Neuronal stem cell (in vitro differentiated cells): Measurements from ENCODE around the gene BCL2L1.

Experiments used
- DNase-seq: peaks from one replicate; pipeline ENCODE4 v3.0.0-alpha.2; 2013; ENCODE audit warnings: low spot score
- H2AFZ ChIP-seq: one replicate; pipeline ENCODE4 v1.6.1; 2013; ENCODE audit warnings: mild to moderate bottlenecking, low read length, inconsistent platforms
- H2AK5ac ChIP-seq: 2 replicates; pipeline ENCODE4 v1.6.1; 2013; ENCODE audit warnings: low read depth, mild to moderate bottlenecking, inconsistent platforms, low read length, moderate library complexity, mixed read lengths
- H2BK120ac ChIP-seq: 2 replicates; pipeline ENCODE4 v1.6.1; 2013; ENCODE audit warnings: low read depth, mild to moderate bottlenecking, inconsistent platforms, low read length, moderate library complexity, mixed read lengths
- H2BK12ac ChIP-seq: one replicate; pipeline ENCODE4 v1.6.1; 2013; ENCODE audit warnings: low read length, inconsistent platforms
- H2BK15ac ChIP-seq: 2 replicates; pipeline ENCODE4 v1.6.1; 2013; ENCODE audit warnings: mild to moderate bottlenecking, low read length, inconsistent platforms, mixed read lengths
- H2BK5ac ChIP-seq: one replicate; pipeline ENCODE4 v1.6.1; 2013; ENCODE audit warnings: inconsistent platforms, mild to moderate bottlenecking, low read length, moderate library complexity
- H3K14ac ChIP-seq: one replicate; pipeline ENCODE4 v1.6.1; 2013; ENCODE audit warnings: low read length, inconsistent platforms
- H3K18ac ChIP-seq: 2 replicates; pipeline ENCODE4 v1.6.1; 2013; ENCODE audit warnings: low read length, inconsistent platforms
- H3K23ac ChIP-seq: 2 replicates; pipeline ENCODE4 v1.6.1; 2013; ENCODE audit warnings: low read depth, mild to moderate bottlenecking, mixed read lengths, low read length, inconsistent platforms; ENCODE audit not compliant: poor library complexity
- H3K27ac ChIP-seq: replicated peaks from 3 replicates; pipeline ENCODE4 v1.5.1; 2013; ENCODE audit warnings: low read length, inconsistent platforms
- H3K27me3 ChIP-seq, 3 experiments: 2 replicates each; pipeline ENCODE4 v1.6.1; 2013; ENCODE audit warnings: low read length in 3 of 3, mild to moderate bottlenecking in 2 of 3, inconsistent platforms in 1 of 3, low read depth in 1 of 3, mixed read lengths in 1 of 3, moderate library complexity in 1 of 3; ENCODE audit not compliant: control insufficient read depth in 3 of 3, insufficient read depth in 3 of 3
- H3K36me3 ChIP-seq, 2 donors: replicated peaks in 1 of 2; 2 replicates each; pipeline ENCODE4 v1.6.1; 2013; ENCODE audit warnings: low read length in 2 of 2; ENCODE audit not compliant: control insufficient read depth in 2 of 2, insufficient read depth in 2 of 2
- H3K4ac ChIP-seq: 2 replicates; pipeline ENCODE4 v1.6.1; 2013; ENCODE audit warnings: inconsistent platforms, mild to moderate bottlenecking, low read length, moderate library complexity
- H3K4me1 ChIP-seq, 2 donors: 1 replicate in 1 of 2; 2 replicates in 1 of 2; pipeline ENCODE4 v1.6.1; 2013; ENCODE audit warnings: low read length in 2 of 2, low read depth in 1 of 2; ENCODE audit not compliant: control insufficient read depth in 2 of 2, insufficient read depth in 1 of 2
- H3K4me2 ChIP-seq: one replicate; pipeline ENCODE4 v1.6.1; 2013; ENCODE audit warnings: mild to moderate bottlenecking, low read length, inconsistent platforms; ENCODE audit not compliant: insufficient read depth, poor library complexity, severe bottlenecking
- H3K4me3 ChIP-seq, 2 donors: 2 replicates each; pipeline ENCODE4 v1.5.1; 2013; ENCODE audit warnings: low read length in 2 of 2, mild to moderate bottlenecking in 2 of 2, inconsistent platforms in 1 of 2, moderate library complexity in 1 of 2
- H3K79me1 ChIP-seq: one replicate; pipeline ENCODE4 v1.6.1; 2013; ENCODE audit warnings: low read depth, mild to moderate bottlenecking, inconsistent platforms, low read length, moderate library complexity
- H3K9ac ChIP-seq: one replicate; pipeline ENCODE4 v1.6.1; 2013; ENCODE audit warnings: mild to moderate bottlenecking, low read depth, low read length, inconsistent platforms; ENCODE audit not compliant: poor library complexity
- H3K9me3 ChIP-seq, 2 donors: replicated peaks in 1 of 2; 2 replicates each; pipeline versions ENCODE3 to v1.6.1; 2013; ENCODE audit warnings: low read length in 2 of 2, mild to moderate bottlenecking in 2 of 2, inconsistent platforms in 1 of 2, low read depth in 1 of 2, mixed read lengths in 1 of 2, moderate library complexity in 1 of 2; ENCODE audit not compliant: control insufficient read depth in 2 of 2, insufficient read depth in 1 of 2
- H4K8ac ChIP-seq: one replicate; pipeline ENCODE4 v1.6.1; 2013; ENCODE audit warnings: low read depth, mild to moderate bottlenecking, inconsistent platforms, low read length, moderate library complexity
- H4K91ac ChIP-seq: one replicate; pipeline ENCODE4 v1.6.1; 2013; ENCODE audit warnings: low read length, low read depth, mild to moderate bottlenecking, inconsistent platforms; ENCODE audit not compliant: poor library complexity
- WGBS, 2 donors: extraction: QIAGEN DNeasy Blood & Tissue Kit; methylation state at CpG; one replicate each; pipeline ENCODE4 v1.1.7; 2013; ENCODE audit warnings: missing lambda C conversion rate in 2 of 2, mixed read lengths in 1 of 2; ENCODE audit not compliant: insufficient read length in 2 of 2, insufficient replicate concordance in 1 of 2; ENCODE audit errors: extremely low coverage in 2 of 2; 5-methylcytosine and 5-hydroxymethylcytosine counted together

The BCL2L1 gene

GRCh38 chr20:31698243-31698802, 24.3 kb downstream of the BCL2L1 start:
- H2BK5ac ChIP-seq = no peak overlapping the region
- H2BK120ac ChIP-seq = no peak overlapping the region
- WGBS, 2 donors = no CpG with 5 or more reads among the region's 8 CpGs
- no peak overlapping the region for H4K91ac ChIP-seq
- H3K27ac ChIP-seq = no peak overlapping the region
- no peaks in the 10 kb centered on the region for H3K27me3 ChIP-seq
- no peak overlapping the region for H3K18ac ChIP-seq
- no peak overlapping the region for H3K4me2 ChIP-seq
- H4K8ac ChIP-seq = no peak overlapping the region
- H2BK12ac ChIP-seq = no peak overlapping the region
- H3K4me1 ChIP-seq = peaks cover 0 to 8% of the 10 kb centered on the region in 2 donors
- H2AK5ac ChIP-seq = no peak overlapping the region
- peaks cover 1% of the 10 kb centered on the region for H3K79me1 ChIP-seq
- H3K14ac ChIP-seq = no peak overlapping the region
- peaks cover 0 to 73% of the 10 kb centered on the region in 2 donors for H3K36me3 ChIP-seq
- no peak overlapping the region for H3K4me3 ChIP-seq
- H3K9me3 ChIP-seq = no peaks in the 10 kb centered on the region
- H2BK15ac ChIP-seq = no peak overlapping the region
- no peak for DNase-seq
- no peak overlapping the region for H3K9ac ChIP-seq
- H3K23ac ChIP-seq = no peak overlapping the region
- no peak overlapping the region for H3K4ac ChIP-seq
- H2AFZ ChIP-seq = no peak overlapping the region

- H3K27ac ChIP-seq = no peak overlapping the region
- H3K18ac ChIP-seq = no peak overlapping the region
- no CpG with 5 or more reads among the region's 12 CpGs for WGBS, 2 donors
- H3K9me3 ChIP-seq = no peaks in the 10 kb centered on the region
- H3K4me1 ChIP-seq = peaks cover 0 to 11% of the 10 kb centered on the region in 2 donors
- DNase-seq = no peak
- peaks cover 2 to 76% of the 10 kb centered on the region in 2 donors for H3K36me3 ChIP-seq
- H2BK120ac ChIP-seq = no peak overlapping the region
- H3K9ac ChIP-seq = no peak overlapping the region
- no peak overlapping the region for H2BK15ac ChIP-seq
- no peak overlapping the region for H4K8ac ChIP-seq
- H3K4me2 ChIP-seq = no peak overlapping the region
- H3K4me3 ChIP-seq = no peak overlapping the region
- H3K79me1 ChIP-seq = peaks cover 2% of the 10 kb centered on the region
- no peak overlapping the region for H2BK5ac ChIP-seq
- no peak overlapping the region for H3K4ac ChIP-seq
- no peak overlapping the region for H3K14ac ChIP-seq
- no peaks in the 10 kb centered on the region for H3K27me3 ChIP-seq
- no peak overlapping the region for H2BK12ac ChIP-seq
- no peak overlapping the region for H2AK5ac ChIP-seq
- H2AFZ ChIP-seq = no peak overlapping the region
- no peak overlapping the region for H3K23ac ChIP-seq
- no peak overlapping the region for H4K91ac ChIP-seq
Observed at GRCh38 chr20:31695849-31696804, 26.5 kb downstream of the BCL2L1 start.

DNA sequence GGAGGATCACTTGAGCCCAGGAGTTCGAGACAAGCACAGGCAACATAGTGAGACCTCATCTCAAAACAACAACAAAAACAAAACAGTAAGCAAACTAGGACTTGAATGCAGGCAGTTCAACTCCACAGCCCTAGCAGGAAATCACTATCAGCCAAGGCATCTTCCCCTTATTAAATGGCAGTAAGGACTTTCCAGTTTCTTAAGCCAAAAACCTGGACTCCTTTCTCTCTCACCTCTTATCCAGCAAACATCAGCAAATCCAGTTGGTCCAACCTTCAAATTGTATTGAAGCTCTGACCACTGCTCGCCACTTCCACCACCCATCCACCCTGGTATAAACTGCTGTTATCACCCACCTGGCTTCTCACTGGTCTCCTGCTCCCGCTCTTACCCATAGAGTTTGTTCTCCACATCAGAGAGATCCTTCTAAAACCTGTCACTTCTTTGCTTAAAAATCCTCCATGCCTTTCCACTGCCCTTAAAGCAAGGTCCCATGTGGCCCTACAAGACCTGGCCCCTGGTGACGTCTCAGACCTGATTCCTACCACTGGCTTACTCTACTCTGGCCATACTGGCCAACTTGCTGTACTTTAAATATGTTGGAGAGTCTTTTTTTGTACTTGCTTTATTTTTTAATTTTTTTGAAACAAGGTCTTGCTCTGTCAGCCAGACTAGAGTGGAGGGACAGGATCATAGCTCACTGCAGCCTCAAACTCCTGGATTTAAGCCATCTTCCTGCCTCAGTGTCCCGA, 27.6 kb downstream of the BCL2L1 start:
- H3K79me1 ChIP-seq = peaks cover 2% of the 10 kb centered on the region
- H3K4me1 ChIP-seq = peaks cover 0 to 11% of the 10 kb centered on the region in 2 donors
- H3K4ac ChIP-seq = no peak overlapping the region
- no peak overlapping the region for H2AFZ ChIP-seq
- H2BK15ac ChIP-seq = no peak overlapping the region
- H3K27me3 ChIP-seq = no peaks in the 10 kb centered on the region
- H3K14ac ChIP-seq = no peak overlapping the region
- no CpG with 5 or more reads among the region's 5 CpGs for WGBS, 2 donors
- no peak overlapping the region for H4K91ac ChIP-seq
- no peak overlapping the region for H3K27ac ChIP-seq
- no peak overlapping the region for H3K23ac ChIP-seq
- no peak overlapping the region for H3K4me3 ChIP-seq
- no peak overlapping the region for H2BK12ac ChIP-seq
- no peak overlapping the region for H3K4me2 ChIP-seq
- no peak overlapping the region for H3K18ac ChIP-seq
- no peaks in the 10 kb centered on the region for H3K9me3 ChIP-seq
- no peak overlapping the region for H4K8ac ChIP-seq
- peaks cover 2 to 77% of the 10 kb centered on the region in 2 donors for H3K36me3 ChIP-seq
- no peak for DNase-seq
- H2BK120ac ChIP-seq = no peak overlapping the region
- H2BK5ac ChIP-seq = no peak overlapping the region
- no peak overlapping the region for H3K9ac ChIP-seq
- no peak overlapping the region for H2AK5ac ChIP-seq
